ENCODE results near the gene IFT57. TPM values are rescaled to one million over a fixed set of nuclear protein-coding genes. Genes with fewer than 3 reads are reported as not detected.

The IFT57 gene, protein sequence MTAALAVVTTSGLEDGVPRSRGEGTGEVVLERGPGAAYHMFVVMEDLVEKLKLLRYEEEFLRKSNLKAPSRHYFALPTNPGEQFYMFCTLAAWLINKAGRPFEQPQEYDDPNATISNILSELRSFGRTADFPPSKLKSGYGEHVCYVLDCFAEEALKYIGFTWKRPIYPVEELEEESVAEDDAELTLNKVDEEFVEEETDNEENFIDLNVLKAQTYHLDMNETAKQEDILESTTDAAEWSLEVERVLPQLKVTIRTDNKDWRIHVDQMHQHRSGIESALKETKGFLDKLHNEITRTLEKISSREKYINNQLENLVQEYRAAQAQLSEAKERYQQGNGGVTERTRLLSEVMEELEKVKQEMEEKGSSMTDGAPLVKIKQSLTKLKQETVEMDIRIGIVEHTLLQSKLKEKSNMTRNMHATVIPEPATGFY
- 71.7 and 72.8 TPM in 2 replicates for total RNA-seq

GRCh38 chr3:108221911-108222852 lies at the start of gene IFT57:
TSS of gene IFT57 (minus strand) at chr3:108222424. CDS start at chr3:108222322, 102 bp downstream.

Other genes starting within 250 kb of the IFT57 start
- gene CD47, start 131.4 kb downstream of the IFT57 start, total RNA-seq: 76.4 and 84.6 TPM in 2 replicates
- not detected in 2 replicates for gene HHLA2, start 74.1 kb upstream of the IFT57 start, total RNA-seq

Measured in subcutaneous preadipocyte (primary cell).